Measurements from ENCODE around the gene ISCU. TPM values are rescaled to one million over a fixed set of nuclear protein-coding genes. Genes with fewer than 3 reads are reported as not detected.

Gene ISCU
- total RNA-seq, 1 experiment from 2014 or later = 127 TPM

DNA sequence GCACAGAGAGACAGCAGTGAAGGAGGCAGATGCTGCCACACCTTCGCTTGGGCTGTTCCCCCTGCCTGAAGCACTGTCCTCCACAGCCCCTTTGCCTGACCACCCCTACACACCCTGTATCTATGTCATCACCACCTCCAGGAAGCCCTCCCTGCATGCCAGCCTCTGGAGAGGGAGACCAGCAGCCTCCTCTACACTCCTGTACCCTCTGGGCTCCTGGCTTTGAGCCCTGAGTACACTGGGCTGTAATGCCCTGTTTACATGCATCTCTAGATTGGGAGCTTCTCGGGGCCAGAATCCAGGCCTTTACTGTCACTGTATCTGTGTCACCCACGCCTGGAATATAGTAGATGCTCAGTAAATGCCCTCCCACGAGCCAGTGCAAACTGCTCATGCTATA lies 41.3 kb downstream of the ISCU start:
- DNase-seq (ENCODE audit: low read depth) = no peak

DNA sequence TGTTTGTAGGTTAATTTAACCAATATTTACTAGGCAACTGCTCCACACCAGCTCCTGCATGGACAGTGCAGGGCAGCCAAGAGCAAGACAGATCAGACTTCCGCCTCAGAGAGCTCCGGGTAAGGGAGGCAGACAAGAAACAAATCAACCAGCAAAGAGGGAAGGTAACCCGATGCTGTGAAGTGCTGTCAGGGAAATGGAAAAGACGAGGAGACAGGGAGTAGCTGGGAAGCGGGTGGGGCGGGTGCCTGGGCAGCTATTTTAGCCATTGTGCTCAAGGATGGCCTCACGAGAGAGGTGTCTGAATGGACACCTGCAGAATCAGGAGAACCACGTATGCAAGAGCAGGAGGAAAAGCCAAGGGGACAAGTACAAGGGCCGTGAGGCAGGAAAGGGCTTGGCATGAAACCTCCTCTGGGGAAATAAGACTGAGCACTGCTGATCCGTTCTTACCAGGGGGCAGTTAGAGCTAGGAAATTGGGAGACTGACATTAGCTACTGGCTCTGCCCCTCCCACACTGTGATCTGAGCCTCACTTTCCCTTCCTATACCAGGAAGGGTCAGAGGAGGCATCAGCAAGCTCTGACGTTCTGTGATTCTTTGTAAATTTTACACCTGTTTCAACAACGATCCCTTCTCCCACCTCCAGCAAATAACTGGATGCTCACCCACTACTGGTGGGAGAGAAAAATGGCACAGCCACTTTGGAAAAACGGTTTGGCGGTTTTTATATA lies 42.0 kb downstream of the ISCU start:
- no peak for DNase-seq (ENCODE audit: low read depth)

DNA sequence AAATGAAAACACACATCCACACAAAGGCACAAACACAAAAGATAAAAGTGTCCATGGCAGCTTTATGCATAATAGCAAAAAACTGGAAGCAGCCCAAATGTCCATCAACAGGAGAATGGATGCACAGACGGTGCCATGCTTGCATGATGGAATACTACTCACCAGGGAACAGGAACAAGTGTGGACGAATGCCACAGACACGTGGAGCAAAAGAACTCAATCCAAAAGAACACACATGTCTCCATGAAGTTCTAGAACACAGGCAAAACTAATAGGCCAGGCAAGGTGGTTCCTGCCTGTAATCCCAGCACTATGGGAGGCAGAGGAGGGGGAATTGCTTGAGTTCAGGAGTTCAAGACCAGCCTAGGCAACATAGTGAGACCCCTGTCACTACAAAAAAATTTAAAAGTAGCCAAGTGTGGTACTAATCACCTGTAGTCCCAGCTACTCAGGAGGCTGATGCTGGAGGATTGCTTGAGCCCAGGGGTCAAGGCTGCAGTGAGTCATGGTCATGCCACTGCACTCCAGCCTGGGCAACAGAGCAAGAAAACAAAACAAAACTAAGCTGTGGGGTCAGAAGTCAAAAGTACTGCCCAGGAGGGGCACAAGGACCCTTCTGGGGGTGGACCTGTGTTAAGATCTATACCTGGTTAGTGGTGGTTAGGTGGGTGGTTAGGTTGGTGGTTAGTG lies 42.7 kb downstream of the ISCU start:
- DNase-seq (ENCODE audit: low read depth) = no peak

DNA sequence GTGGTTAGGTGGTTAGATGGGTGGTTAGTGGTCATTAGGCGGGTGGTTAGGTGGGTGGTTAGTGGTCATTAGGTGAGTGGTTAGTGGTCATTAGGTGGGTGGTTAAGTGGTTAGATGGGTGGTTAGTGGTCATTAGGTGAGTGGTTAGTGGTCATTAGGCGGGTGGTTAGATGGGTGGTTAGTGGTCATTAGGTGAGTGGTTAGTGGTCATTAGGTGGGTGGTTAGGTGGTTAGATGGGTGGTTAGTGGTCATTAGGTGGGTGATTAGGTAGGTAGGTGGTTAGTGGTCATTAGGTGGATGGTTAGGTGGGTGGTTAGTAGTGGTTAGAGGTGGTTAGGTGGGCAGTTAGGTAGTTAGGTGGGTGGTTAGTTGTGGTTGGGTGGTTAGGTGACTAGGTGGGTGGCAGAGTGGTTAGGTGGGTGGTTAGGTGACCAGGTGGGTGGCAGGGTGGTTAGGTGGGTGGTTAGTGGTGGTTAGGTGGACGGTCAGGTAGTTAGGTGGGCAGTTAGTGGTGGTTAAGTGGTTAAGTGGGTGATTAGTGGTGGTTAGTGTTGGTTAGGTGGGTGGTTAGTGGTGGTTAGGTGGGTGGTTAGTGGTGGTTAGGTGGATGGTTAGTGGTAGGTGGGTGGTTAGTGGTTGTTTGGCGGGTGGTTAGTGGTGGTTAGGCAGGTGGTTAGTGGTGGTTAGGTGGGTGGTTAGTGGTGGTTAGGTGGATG lies 43.5 kb downstream of the ISCU start:
- no peak for DNase-seq (ENCODE audit: low read depth)

DNA sequence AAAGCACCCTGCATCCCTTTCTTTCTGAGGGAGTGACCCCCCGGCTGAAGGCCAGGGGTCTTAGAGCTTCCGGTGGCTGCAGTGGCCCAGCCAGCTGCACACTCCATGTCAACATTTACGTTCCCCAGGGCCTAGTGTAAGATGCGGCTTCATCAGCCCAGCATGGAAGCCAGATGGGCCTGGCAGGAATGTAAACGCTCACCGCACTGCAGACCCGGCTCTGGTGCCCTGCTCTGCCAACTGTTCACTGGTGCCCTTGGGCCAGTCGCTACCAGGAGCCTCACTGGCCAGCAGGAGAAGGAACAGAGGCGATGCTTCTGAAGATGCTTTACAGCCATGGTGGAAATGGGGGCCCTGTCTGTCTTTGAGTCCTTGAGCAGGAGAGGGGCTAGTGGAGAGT lies 44.1 kb downstream of the ISCU start:
- DNase-seq (ENCODE audit: low read depth) = no peak

DNA sequence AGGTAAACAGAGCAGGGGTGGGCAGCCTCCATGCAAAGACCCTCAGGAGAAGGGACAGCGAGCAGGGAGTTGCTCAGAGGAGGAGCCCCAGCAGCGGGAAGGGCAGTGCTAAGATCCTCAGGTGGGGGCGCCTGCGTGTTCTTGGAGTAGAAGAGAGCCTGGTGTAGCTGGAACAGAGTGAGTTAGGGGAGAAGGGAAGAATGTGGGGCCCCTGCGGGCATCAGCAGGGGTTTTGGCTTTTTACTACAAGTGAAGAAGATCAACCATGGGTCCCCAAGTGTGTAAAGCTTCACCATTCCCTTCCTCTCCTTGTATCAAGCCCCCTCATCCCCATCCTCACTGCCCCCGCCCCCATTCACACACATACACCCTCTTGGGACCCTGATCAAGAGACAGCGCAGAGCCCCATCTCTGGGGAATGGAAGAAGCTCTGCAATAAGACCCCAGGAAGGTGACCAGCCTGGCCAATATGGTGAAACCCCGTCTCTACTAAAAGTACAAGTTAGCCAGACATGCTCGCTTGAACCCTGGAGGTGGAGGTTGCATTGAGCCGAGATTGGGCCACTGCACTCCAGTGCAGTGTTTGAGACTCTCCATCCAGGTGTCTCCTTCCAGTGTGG lies 45.7 kb downstream of the ISCU start:
- no peak for DNase-seq (ENCODE audit: low read depth)

DNA sequence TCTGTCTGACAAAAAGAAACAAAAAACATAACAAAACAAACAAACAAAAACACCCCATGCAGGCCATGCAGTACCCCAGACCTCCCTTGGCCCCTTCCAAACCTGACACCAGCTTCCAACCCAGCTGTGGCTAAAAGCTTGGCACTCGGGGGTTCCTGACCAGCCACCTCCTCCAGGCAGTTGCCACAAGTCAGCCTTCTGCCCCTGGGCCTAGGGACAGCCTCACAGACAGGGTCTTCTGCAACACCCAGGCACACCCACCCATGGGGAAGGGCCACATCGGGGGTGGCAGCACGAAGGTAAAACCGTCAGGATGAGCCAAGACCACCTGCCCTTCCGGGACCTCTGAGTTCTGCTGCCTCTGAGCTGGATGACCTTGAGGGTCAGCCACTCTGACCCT lies 46.2 kb downstream of the ISCU start:
- DNase-seq (ENCODE audit: low read depth) = no peak

DNA sequence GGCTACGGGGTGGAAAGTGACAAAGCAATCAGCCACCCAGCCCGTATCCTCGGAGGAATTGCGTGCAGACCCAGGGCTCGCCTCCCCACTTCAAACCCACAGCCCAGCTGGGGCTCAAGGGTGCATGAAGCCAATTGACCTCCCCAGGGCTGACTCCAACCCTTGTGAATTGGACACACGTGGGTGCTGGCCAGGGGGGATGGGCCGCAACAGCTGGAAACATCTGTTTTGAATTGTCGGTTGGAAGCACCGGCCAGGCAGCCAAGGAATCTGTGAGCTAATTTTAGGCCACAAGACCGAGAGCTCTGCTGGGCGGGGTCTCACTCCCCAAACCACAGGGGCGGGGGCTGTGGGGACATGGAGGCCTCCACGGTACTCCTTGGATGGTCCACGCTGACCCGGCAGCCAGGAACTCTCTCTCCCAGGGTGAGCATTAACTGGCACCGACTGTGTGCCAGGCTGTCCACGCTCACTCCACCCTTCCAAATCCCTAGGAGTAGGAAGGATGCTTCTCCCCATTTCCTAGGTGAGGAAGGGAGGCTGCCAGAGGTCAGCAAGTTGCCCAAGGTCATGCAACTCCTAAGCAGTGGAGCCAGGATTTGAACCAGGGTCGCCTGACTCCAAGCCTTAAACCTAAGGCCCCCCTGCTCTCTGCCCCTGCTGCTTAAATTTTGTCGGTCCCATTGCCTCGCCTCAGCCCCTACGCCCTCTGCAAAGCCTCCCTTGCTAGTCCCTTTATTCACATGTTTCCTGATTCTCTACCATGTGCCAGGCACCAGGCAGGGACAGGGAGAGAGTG lies 47.3 kb downstream of the ISCU start:
- DNase-seq (ENCODE audit: low read depth) = peak; percentile 61

DNA sequence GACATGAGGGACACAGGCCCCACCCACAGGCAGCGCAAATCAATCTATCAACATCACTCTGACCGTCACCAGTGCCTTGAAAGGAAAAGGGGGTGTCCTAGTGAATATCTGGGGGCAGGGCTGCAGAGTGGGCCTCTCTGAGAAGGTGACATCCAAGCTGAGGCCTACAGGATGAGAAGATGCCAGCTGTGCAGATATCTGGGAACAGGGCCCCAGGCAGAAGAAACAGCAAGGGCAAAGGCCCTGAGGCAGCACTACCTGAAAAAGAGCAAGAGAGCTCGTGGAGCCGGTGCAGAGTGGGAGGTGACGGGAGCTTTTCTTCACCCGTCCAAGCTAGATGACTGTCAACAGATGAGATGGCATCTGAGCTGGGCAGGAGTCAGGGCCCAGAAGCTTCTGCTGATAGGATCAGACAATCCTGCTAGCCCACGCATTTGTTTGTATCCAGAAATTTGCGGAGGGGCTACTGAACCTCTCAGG lies 48.0 kb downstream of the ISCU start:
- no peak for DNase-seq (ENCODE audit: low read depth)

DNA sequence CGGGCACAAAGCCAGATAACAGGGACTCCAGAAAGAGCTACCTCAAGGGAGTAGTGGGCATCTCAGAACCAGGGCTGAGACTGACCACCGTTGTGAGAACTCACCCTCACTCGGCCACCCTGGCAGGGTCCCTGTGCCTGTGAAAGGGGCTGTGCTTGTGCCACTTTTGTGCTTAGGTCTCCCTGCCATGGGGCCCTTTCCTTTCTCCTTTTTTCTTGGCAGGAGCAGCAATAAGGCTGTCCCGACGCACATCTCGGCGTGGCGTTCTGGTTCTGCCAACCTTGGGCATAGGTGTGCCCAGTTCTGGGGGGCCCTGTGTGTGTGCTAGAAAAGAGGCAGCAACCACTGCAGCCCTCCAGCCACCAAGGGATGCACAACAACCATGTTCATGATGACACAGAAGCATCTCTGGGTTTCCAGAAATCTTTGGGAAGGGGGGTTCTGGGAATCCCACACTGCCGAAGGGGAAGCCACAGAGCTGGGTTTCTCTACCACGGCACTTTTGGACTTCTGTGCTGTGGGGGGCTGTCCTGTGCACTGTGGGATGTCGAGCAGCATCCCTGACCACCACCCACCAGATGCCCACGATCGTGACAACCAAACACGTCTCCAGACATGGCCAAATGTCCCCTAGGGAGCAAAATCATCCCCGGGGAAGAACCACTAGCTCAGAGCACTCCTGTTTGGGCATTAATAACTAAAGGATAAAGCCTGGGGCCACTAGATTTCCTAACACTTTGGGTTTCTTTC lies 48.6 kb downstream of the ISCU start:
- no peak for DNase-seq (ENCODE audit: low read depth)

DNA sequence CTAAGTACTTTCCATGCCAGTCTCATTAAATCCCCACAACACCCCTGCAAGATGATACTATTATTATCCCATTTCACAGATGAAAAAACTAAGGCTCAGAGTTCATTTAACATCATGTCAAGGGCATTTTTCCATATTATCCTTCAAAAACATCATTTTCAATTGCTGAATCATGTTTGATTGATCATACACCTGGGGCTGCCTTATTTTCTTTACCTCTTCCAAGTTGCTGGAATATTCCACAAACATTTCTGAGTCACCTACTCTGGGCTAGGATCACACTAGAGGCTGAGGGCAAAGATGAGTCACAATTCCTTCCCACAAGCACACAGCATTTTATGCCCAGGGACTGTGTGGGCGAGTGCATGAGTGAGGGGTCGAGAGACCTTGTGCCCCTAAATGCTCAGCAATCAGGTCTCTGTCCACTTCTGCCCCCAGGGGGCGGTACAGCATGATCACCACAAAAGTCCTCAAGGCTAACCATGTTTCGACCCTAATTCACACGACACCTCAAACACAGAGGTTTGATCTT lies 49.6 kb downstream of the ISCU start:
- DNase-seq (ENCODE audit: low read depth) = peak; percentile 94

DNA sequence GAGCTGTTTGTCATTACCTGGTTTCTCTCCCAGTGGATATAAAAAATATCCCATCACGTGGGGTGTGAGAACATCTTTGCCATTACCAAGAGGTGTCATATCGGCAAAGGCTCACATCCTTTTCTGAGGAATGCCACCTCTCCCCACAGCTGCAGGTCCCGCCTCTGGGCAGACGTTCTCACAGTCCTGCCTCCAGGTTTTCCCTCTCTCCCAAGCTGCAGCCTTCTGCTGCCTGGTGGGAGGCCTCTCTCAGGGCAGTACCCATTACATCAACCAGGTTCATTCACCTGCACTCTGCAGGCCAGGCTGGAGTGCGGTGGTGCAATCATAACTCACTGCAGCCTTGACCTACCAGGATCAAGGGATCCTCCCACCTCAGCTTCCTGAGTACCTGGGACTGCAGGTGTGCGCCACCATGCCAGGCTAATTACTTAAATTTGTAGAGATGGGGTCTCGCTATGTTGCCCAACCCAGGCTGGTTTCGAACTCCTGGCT lies 50.4 kb downstream of the ISCU start:
- DNase-seq (ENCODE audit: low read depth) = peak; percentile 64

DNA sequence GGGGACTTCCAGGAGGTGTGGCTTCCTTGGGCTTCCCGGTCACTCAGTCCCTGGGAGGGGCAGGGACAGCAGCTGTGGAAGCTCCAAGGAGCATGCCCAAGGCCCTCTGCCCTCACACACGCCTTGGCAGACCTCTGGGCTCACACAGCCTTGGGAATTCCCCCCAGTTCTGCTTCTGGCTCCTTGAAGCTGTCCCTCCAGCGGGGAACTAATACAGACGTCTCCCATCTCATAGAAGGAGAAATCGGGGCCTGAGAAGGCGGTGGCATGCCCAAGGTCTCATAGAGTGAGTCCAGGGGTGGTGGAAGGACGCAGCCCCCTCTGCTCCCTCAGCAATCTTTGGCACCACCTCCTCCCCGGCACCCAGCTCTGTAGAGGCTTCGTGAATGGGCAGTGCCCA lies 51.2 kb downstream of the ISCU start:
- peak; percentile 70 for DNase-seq (ENCODE audit: low read depth)

DNA sequence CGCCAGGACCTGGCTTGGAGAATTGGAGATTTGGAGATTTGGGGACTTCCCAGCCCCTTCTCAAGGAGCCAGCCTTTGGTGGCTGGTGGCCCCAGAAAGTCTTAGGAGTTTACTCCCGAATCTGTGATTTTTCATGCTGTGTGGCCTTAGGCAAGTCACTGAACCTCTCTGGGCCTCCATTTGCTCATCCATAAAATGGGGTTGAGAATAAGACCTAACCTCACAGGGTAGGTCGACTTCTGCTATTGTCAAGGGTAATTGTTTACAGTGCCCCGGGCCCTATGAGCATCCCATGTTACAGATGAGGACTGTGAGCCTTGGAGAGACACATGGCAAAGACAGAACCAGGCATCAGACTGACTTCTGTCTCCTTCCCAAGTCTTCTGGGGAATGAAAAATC lies 51.6 kb downstream of the ISCU start:
- no peak for DNase-seq (ENCODE audit: low read depth)

DNA sequence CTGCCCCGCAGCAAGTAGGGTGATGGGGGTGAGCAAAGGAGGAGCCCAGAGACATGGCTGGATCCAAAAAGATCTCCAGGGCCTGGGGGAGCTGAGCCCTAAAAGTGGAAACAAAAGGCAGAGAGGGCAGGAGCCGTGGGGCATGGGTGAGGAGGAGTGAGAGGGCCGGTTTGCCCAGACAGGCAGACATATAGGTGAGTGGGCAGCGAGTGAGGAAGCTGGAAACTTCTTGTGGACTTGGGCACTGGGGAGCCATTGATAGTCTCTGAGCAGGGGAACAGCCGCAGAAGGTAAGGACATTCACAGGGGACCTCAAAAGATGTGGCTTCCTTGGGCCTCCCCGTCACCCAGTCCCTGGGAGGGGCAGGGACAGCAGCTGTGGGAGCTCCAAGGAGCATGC lies 52.2 kb downstream of the ISCU start:
- DNase-seq (ENCODE audit: low read depth) = no peak

DNA sequence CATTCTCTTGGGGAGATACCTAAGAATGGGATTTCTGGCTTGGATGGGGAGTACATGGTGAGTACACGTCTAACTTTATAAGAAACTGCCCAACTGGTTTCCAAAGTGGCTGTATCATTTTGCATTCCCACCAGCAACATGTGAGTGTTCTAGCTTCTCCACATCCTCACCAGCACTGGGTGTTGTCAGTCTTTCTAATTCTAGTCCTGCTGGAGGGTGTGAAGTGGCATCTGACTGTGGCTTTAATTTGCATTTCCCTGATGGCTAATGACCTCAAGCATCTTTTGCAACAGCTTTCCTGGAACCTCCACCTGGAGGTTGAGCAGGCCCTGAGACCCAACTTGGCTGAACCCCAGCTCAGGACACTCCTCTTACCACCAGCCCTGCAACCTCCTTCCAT lies 53.5 kb downstream of the ISCU start:
- DNase-seq (ENCODE audit: low read depth) = no peak

DNA sequence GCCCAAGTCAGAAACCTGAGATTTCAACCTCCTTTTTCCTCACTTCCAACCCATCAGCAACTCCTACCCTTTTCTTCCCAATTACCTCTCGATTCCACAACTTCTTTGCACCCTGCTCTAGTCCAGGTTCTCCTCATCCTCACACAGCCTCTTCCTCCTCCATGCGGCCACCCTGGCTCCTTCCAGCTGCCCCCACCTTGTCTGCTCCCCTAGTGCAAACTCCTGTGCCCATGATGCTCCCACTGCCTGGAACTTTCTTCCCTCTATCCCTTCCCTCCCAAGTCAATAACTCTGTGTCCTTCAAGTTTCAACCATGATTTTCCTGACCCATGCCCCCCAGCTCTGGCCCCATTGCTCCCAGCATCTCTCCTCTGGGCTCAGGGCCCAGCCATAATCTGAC lies 54.0 kb downstream of the ISCU start:
- DNase-seq (ENCODE audit: low read depth) = no peak

DNA sequence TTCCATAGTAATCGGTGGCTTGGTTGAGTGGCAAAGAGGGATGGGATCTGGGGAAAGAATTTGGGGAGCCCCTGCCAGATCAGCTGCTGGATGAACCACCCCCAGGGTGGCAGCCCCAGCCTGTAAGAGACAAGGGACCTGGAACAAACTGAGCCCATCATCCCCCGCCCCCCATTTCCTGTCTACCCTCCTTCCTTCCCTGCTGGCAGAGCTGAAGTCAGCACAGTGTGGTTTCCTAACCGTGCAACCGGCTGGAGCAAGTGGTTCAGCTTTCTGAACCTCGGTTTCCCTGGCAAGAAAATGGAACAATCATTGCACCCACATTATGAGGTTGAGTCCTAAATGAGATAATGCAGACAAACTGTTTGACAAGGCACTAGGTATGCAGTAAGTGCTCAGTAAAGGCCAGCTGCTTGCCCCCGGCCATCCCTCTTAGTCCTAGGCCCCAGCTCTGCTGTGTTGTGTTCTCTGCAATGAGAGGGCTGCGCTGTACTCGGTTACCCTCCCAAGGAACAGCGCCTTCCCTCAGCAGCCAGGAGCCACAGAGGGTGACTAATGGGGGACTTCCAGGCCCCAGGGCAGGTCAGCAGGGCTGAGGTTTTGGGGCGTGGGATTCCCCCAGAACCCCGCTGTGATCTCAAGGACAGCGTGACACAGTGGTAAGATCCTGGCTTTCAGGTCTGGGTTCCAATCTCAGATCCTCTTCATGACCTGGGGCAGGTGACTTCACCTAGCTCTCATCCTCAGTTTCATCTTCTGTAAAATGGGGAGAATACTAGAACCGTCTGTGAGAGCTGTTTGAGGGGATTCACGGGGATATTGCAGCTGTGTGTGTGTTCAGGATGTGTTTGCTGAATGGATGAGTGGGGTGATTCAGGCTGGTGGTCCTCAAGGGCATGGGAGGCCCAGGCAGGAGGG lies 54.8 kb downstream of the ISCU start:
- peak; percentile 90 for DNase-seq (ENCODE audit: low read depth)
